GM12878 (cell line): Measurements from ENCODE around the gene SEPTIN10. TPM values are rescaled to one million over a fixed set of nuclear protein-coding genes. Genes with fewer than 3 reads are reported as not detected.

Experiments
- ATAC-seq: fragments of 200-7000 bp; cut with Tn5 transposase; 3 replicates; pipeline ENCODE4 v1.9.1; 2020; ENCODE audit warnings: mild to moderate bottlenecking, moderate library complexity
- BruUV-seq: library from RNA; stranded (reverse); fragments of 400-500 nt; replicated peaks from 2 replicates; lab custom pipeline; 2021; lab: Mats Ljungman, UMichigan
- CTCF ChIA-PET: fragments of 300-600 bp; sonication (Branson Sonifier 250); formaldehyde crosslinking; extraction: SDS; loops from one replicate; lab custom pipeline; 2021; ENCODE audit warnings: inconsistent platforms; lab: Yijun Ruan, JAX
- POLR2A ChIA-PET: fragments of 350-600 bp; formaldehyde crosslinking; extraction: SDS; loops from one replicate; lab custom pipeline; 2021; ENCODE audit warnings: inconsistent platforms; lab: Charles Lee
- RAD21 ChIA-PET: fragments of 300-600 bp; sonication (Branson Sonifier 250); formaldehyde crosslinking; loops from one replicate; lab custom pipeline; 2023; ENCODE audit warnings: antibody characterized with exemption; ENCODE audit not compliant: unreplicated experiment; lab: Charles Lee
- SMC1A ChIA-PET: fragments of 300-600 bp; sonication (Branson Sonifier 250); formaldehyde crosslinking; loops from one replicate; lab custom pipeline; 2023; ENCODE audit not compliant: unreplicated experiment, uncharacterized antibody; lab: Charles Lee
- DNase-seq: peaks from one replicate; pipeline ENCODE4 v3.0.0-alpha.2; 2011; ENCODE audit warnings: low read depth, low spot score
- FAIRE-seq: peaks from 3 replicates; lab custom pipeline; 2011; peaks lifted over from hg19 to GRCh38; lab: Jason Lieb, UNC
- H2AFZ ChIP-seq: 2 replicates; pipeline ENCODE4 v1.6.0; 2011; ENCODE audit warnings: low read depth, low read length, control low read depth; ENCODE audit not compliant: control insufficient read depth
- H3K27ac ChIP-seq: 2 replicates; pipeline ENCODE4 v1.5.1; 2011; ENCODE audit warnings: control low read depth; ENCODE audit not compliant: control insufficient read depth, insufficient read depth
- H3K27me3 ChIP-seq, 2 experiments: replicated peaks in 1 of 2; 2 replicates each; pipeline versions ENCODE4 v1.6.0 to v1.6.1; 2011; ENCODE audit warnings: low read length in 1 of 2; ENCODE audit not compliant: control insufficient read depth in 2 of 2, insufficient read depth in 2 of 2
- H3K36me3 ChIP-seq, 2 experiments: 2 replicates each; pipeline ENCODE4 v1.5.1; 2011; ENCODE audit warnings: low read length in 1 of 2; ENCODE audit not compliant: control insufficient read depth in 2 of 2, insufficient read depth in 2 of 2
- H3K4me1 ChIP-seq: 2 replicates; pipeline ENCODE4 v1.6.1; 2011; ENCODE audit warnings: mild to moderate bottlenecking, low read length, moderate library complexity, mixed read lengths; ENCODE audit not compliant: control insufficient read depth, insufficient read depth
- H3K4me2 ChIP-seq: 2 replicates; pipeline ENCODE4 v1.6.0; 2011; ENCODE audit warnings: control low read depth; ENCODE audit not compliant: control insufficient read depth, insufficient read depth
- H3K4me3 ChIP-seq: fragments of 200-600 bp; sonication (generic); 2 replicates; pipeline ENCODE4 v1.5.1; 2016
- H3K79me2 ChIP-seq: 2 replicates; pipeline ENCODE4 v1.6.0; 2011; ENCODE audit warnings: low read length; ENCODE audit not compliant: control insufficient read depth, insufficient read depth
- H3K9ac ChIP-seq: 2 replicates; pipeline ENCODE4 v1.8.0; 2011; ENCODE audit warnings: low read length, control low read depth, mixed read lengths; ENCODE audit not compliant: control insufficient read depth, insufficient read depth
- H3K9me3 ChIP-seq: replicated peaks from 3 replicates; pipeline ENCODE4 v1.5.1; 2011; ENCODE audit warnings: mild to moderate bottlenecking, low read length; ENCODE audit not compliant: control insufficient read depth, insufficient read depth
- H4K20me1 ChIP-seq: 2 replicates; pipeline ENCODE4 v1.6.0; 2011; ENCODE audit not compliant: control insufficient read depth, insufficient read depth
- ASH2L ChIP-seq: fragments of 300-600, 200-600 bp; sonication (generic); IDR thresholded peaks from 2 replicates; pipeline ENCODE4 v1.6.1; 2017; ENCODE audit warnings: low read depth, mild to moderate bottlenecking, borderline replicate concordance
- ATF7 ChIP-seq: fragments of 450-650 bp; IDR thresholded peaks from 2 replicates; pipeline ENCODE4 v1.6.1; 2016; ENCODE audit warnings: low read depth, mild to moderate bottlenecking
- BMI1 ChIP-seq: fragments of 450-650 bp; IDR thresholded peaks from 2 replicates; pipeline ENCODE4 v1.6.1; 2016; ENCODE audit warnings: mild to moderate bottlenecking, moderate library complexity, borderline replicate concordance
- CEBPB ChIP-seq, 2 experiments: fragments of 150-350 bp in 1 of 2; IDR thresholded peaks; 2 replicates each; pipeline ENCODE4 v1.6.1; 2012 to 2014; ENCODE audit warnings: low read depth in 2 of 2, low read length in 2 of 2, borderline replicate concordance in 1 of 2, inconsistent platforms in 1 of 2
- EP300 ChIP-seq, 2 experiments: fragments of 150-350 bp in 1 of 2; IDR thresholded peaks; 2 replicates each; pipeline ENCODE4 v1.6.1; 2011 to 2012; ENCODE audit warnings: low read depth in 2 of 2, low read length in 2 of 2, borderline replicate concordance in 1 of 2, improper control_type of control experiment in 1 of 2, inconsistent platforms in 1 of 2; ENCODE audit not compliant: control insufficient read depth in 1 of 2
- EZH2 ChIP-seq: IDR thresholded peaks from 2 replicates; pipeline ENCODE4 v1.6.1; 2012; ENCODE audit warnings: low read depth, mild to moderate bottlenecking, control low read depth, inconsistent platforms, low read length, borderline replicate concordance; ENCODE audit not compliant: control insufficient read depth
- FOXK2 ChIP-seq: fragments of 450-650 bp; IDR thresholded peaks from 2 replicates; pipeline ENCODE4 v1.6.1; 2017; ENCODE audit warnings: mild to moderate bottlenecking, moderate library complexity
- JUND ChIP-seq: IDR thresholded peaks from 2 replicates; pipeline ENCODE4 v1.6.1; 2012; ENCODE audit warnings: low read depth, mild to moderate bottlenecking, low read length, improper control_type of control experiment, moderate library complexity
- MYC ChIP-seq: IDR thresholded peaks from 2 replicates; pipeline ENCODE4 v1.6.1; 2011; ENCODE audit warnings: mild to moderate bottlenecking, low read length, moderate library complexity, inconsistent platforms; ENCODE audit not compliant: insufficient read depth, insufficient replicate concordance, insufficient read length, severe bottlenecking
- NFYB ChIP-seq: IDR thresholded peaks from 2 replicates; pipeline ENCODE4 v1.6.1; 2011; ENCODE audit warnings: low read depth, mild to moderate bottlenecking, low read length, improper control_type of control experiment, moderate library complexity; ENCODE audit not compliant: insufficient read depth
- NRF1 ChIP-seq: conservative IDR thresholded peaks from 2 replicates; pipeline ENCODE4 v1.6.1; 2011; ENCODE audit warnings: mild to moderate bottlenecking, low read depth, low read length, improper control_type of control experiment
- RFX5 ChIP-seq: IDR thresholded peaks from 2 replicates; pipeline ENCODE4 v1.6.1; 2011; ENCODE audit warnings: low read depth, low read length, improper control_type of control experiment
- SMAD1 ChIP-seq: fragments of 450-650 bp; IDR thresholded peaks from 2 replicates; pipeline ENCODE4 v1.6.1; 2018; ENCODE audit warnings: mild to moderate bottlenecking, low read depth; ENCODE audit not compliant: partially characterized antibody
- SRF ChIP-seq, 2 experiments: IDR thresholded peaks; 2 replicates each; pipeline ENCODE4 v1.6.1; 2011; ENCODE audit warnings: low read depth in 2 of 2, low read length in 2 of 2, mild to moderate bottlenecking in 1 of 2, moderate library complexity in 1 of 2
- TCF3 ChIP-seq: IDR thresholded peaks from 2 replicates; pipeline ENCODE4 v1.6.1; 2012; ENCODE audit warnings: low read depth, mild to moderate bottlenecking, low read length, borderline replicate concordance; ENCODE audit not compliant: insufficient read depth
- WRNIP1 ChIP-seq: IDR thresholded peaks from 2 replicates; pipeline ENCODE4 v1.6.1; 2011; ENCODE audit warnings: low read depth, low read length, improper control_type of control experiment, borderline replicate concordance
- ZBED1 ChIP-seq: IDR thresholded peaks from 2 replicates; pipeline ENCODE4 v1.6.1; 2016; ENCODE audit warnings: borderline replicate concordance
- WGBS: methylation state at CpG from one replicate; pipeline ENCODE4 v1.1.6; 2016; ENCODE audit warnings: low lambda C conversion rate; ENCODE audit not compliant: insufficient replicate concordance, insufficient coverage; ENCODE audit errors: missing lambda C conversion rate; 5-methylcytosine and 5-hydroxymethylcytosine counted together
- in situ Hi-C: fragments of 300-500 bp; cut with MboI; formaldehyde crosslinking; loops from 9 replicates; pipeline ENCODE4 v1.14.3; 2018; ENCODE audit warnings: mixed read lengths
- intact Hi-C: fragments of 100-400 bp; cut with micrococcal nuclease; formaldehyde crosslinking; loops from one replicate; pipeline ENCODE4 v1.14.2; 2022; ENCODE audit not compliant: unreplicated experiment
- polyA plus RNA-seq, 11 experiments: library from polyadenylated mRNA; depleted of rRNA in 4 of 11; unstranded in 6 of 11; stranded (reverse) in 5 of 11; fragments of >200 nt; fragmentation: Nextera tagmentation in 4 of 11; fragmentation: Illumina TruSeq in 1 of 11; extraction: Ambion mirVana in 4 of 11; extraction: Trizol in 1 of 11; gene quantifications; 1 replicate in 1 of 11; 2 replicates in 10 of 11; pipeline versions ENCODE4 v1.2.1 to v1.2.3, GENCODE V29; 2011 to 2016; ENCODE audit warnings: inconsistent platforms in 2 of 11, missing spikeins in 2 of 11, low read depth in 1 of 11
- total RNA-seq, 4 experiments: library from RNA; depleted of rRNA in 3 of 4; stranded (reverse); fragments of >200 nt in 3 of 4; fragmentation: Illumina TruSeq in 1 of 4; extraction: Trizol in 1 of 4; gene quantifications; 2 replicates each; pipeline versions ENCODE4 v1.2.1 to v1.2.3, GENCODE V29; 2013 to 2021
- TF ChIP-seq, protein P1 (sequence below): IDR thresholded peaks from 2 replicates; pipeline ENCODE4 v1.6.1; 2011; ENCODE audit warnings: borderline replicate concordance, low read depth, mild to moderate bottlenecking, moderate library complexity, mixed read lengths, low read length; ENCODE audit not compliant: insufficient read depth; ENCODE audit errors: extremely low read length
- TF ChIP-seq, protein P2 (sequence below): IDR thresholded peaks from 2 replicates; pipeline ENCODE4 v1.6.1; 2012; ENCODE audit warnings: low read length, inconsistent platforms

Gene SEPTIN10
- total and polyA plus RNA-seq, 10 of the 15 experiments (the other 5 are each of a cell fraction or from before 2014, with no cell fraction given), result 20.2 to 132 (median 62.7) TPM

DNA sequence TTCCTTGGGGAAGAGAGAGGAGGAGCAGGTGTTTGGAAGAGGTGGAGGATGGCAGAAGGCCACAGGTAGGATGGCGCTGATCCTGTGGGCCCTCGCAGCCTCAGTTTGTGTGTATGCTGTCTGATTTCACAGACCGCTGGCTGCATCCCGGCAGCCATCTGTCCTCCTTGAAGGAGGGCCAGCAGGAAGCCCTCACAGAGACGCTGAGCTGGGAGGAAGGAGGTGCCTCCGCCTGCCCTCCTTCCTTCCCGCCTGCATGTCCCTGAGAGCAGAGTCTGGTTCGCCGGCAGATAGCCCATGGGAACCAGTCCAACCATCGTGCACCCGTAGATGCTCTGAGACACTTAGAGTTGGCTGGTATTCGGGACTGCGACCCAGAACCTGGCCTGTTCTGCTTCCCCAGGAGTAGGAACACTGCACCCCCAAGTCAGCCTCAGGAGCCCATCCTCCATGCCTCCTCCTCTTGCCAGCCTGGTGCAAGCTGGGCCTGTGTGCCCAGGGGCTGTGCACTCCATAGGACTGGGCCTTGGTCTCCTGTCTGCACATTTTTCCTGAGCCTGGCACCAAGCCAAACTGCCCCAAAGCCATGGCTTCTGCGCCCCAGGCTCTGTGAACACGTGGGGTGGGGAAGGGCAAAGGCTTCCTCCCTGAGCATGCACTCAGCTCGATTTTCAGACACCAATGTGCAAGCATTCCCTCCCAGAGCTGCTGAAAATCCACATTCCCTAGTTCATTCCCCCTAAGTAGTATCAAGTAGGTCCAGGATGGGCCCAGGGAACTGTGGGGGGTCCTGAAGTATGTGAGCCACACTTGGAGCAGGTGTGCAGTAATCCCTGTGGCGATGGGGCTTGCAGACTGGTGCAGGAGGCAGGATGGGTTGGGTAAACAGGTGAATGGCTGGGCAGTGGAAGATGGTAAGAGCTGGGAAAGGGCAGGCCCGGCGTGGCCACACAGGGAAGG is 115.6 kb downstream of the SEPTIN10 start (continued):
- TF ChIP-seq, protein P1, sequence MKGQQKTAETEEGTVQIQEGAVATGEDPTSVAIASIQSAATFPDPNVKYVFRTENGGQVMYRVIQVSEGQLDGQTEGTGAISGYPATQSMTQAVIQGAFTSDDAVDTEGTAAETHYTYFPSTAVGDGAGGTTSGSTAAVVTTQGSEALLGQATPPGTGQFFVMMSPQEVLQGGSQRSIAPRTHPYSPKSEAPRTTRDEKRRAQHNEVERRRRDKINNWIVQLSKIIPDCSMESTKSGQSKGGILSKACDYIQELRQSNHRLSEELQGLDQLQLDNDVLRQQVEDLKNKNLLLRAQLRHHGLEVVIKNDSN, result no peak

DNA sequence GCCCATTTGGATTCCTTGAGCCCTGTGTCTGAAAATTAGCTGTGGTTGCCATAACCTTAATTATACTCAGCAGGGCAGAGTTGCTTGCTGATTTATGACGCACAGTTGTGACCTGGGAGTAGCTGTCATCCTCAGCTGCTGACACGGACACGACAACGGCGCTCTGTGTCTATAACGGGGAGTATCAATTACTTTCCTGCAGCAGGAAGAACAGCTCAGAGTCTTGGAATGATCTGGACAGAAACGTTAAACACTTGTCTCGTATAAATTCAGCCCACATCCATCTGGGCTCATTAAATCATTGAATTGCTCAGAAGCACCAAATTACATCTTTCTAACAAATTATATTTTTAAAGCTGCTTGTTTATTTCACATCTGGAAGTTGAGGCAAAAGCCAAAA is 116.3 kb downstream of the SEPTIN10 start:
- H3K4me1 ChIP-seq, result peaks cover 6% of the 10 kb centered on the region
- no peak for DNase-seq
- H3K4me3 ChIP-seq, result no peak overlapping the region
- ChIA-PET RAD21 (interaction anchor here (1.4 kb wide), 1 partner anchor 281 kb away, joined by 3 read pairs; no protein-coding TSS in a partner anchor), POLR2A (no interaction called here), CTCF (interaction anchor here (1.0 to 1.2 kb wide), 3 partner anchors 10 to 13 kb away, joined by 3 to 4 read pairs (median 3); no protein-coding TSS in a partner anchor), SMC1A (interaction anchor here (1.1 to 1.2 kb wide), 3 partner anchors 10 to 365 kb away, joined by 3 to 5 read pairs (median 4); no protein-coding TSS in a partner anchor)
- intact Hi-C loops, result no loop called here
- H3K4me2 ChIP-seq, result no peak overlapping the region
- H3K9ac ChIP-seq, result no peak overlapping the region
- no peak for ATAC-seq
- no peaks in the 10 kb centered on the region for H3K79me2 ChIP-seq
- in situ Hi-C loops, result no loop called here
- no peaks in the 10 kb centered on the region for H3K36me3 ChIP-seq
- FAIRE-seq, result no peak
- H3K27me3 ChIP-seq, result no peaks in the 10 kb centered on the region
- no peaks in the 10 kb centered on the region for H4K20me1 ChIP-seq
- no peaks in the 10 kb centered on the region for H3K9me3 ChIP-seq
- 47% methylated on average over 8 of the region's 8 CpGs for WGBS
- no peak overlapping the region for H2AFZ ChIP-seq
- H3K27ac ChIP-seq, result no peak overlapping the region
- no TSS peak for BruUV-seq
- no peak for TF ChIP-seq FOXK2
- TF ChIP-seq NRF1, result no peak
- no peak for TF ChIP-seq ATF7
- TF ChIP-seq SMAD1, result no peak
- no peak for TF ChIP-seq EP300 (IDR thresholded peaks at IDR 0.05; ENCODE audit: borderline replicate concordance in 1 of 2, control insufficient read depth in 1 of 2, low read depth in 2 of 2, low read length in 2 of 2)
- no peak for TF ChIP-seq ZBED1
- no peak for TF ChIP-seq CEBPB (IDR thresholded peaks at IDR 0.05; ENCODE audit: borderline replicate concordance in 1 of 2, low read depth in 2 of 2, low read length in 2 of 2)
- TF ChIP-seq ASH2L, result no peak
- TF ChIP-seq SRF (IDR thresholded peaks at IDR 0.05; ENCODE audit: low read depth in 2 of 2, low read length in 2 of 2), result no peak
- no peak for TF ChIP-seq WRNIP1
- no peak for TF ChIP-seq NFYB
- no peak for TF ChIP-seq JUND
- no peak for TF ChIP-seq TCF3
- TF ChIP-seq RFX5, result no peak
- TF ChIP-seq, protein P2, sequence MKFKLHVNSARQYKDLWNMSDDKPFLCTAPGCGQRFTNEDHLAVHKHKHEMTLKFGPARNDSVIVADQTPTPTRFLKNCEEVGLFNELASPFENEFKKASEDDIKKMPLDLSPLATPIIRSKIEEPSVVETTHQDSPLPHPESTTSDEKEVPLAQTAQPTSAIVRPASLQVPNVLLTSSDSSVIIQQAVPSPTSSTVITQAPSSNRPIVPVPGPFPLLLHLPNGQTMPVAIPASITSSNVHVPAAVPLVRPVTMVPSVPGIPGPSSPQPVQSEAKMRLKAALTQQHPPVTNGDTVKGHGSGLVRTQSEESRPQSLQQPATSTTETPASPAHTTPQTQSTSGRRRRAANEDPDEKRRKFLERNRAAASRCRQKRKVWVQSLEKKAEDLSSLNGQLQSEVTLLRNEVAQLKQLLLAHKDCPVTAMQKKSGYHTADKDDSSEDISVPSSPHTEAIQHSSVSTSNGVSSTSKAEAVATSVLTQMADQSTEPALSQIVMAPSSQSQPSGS, result no peak
- TF ChIP-seq EZH2, result no peak
- no peak for TF ChIP-seq MYC
- no peak for TF ChIP-seq BMI1
